Neural crest cell (in vitro differentiated cells): Measurements from ENCODE around the gene DQX1. TPM values are rescaled to one million over a fixed set of nuclear protein-coding genes. Genes with fewer than 3 reads are reported as not detected.
"Not testable (repeated sequence)": the region's sequence is repeated elsewhere in the genome, so short reads cannot be mapped to it uniquely, and the experiment has no call there.

Source experiments
- DNase-seq: peaks from one replicate; pipeline ENCODE4 v3.0.0; 2021; ENCODE audit warnings: low read depth, mixed read lengths, low spot score
- H3K27ac Mint-ChIP-seq: one replicate; pipeline ENCODE4 v1.8.0; 2021; ENCODE audit warnings: mild to moderate bottlenecking, mixed read lengths; ENCODE audit not compliant: unreplicated experiment
- H3K27me3 Mint-ChIP-seq: 2 replicates; pipeline ENCODE4 v1.8.0; 2021; ENCODE audit warnings: low read depth, mild to moderate bottlenecking, mixed read lengths
- H3K36me3 Mint-ChIP-seq: 2 replicates; pipeline ENCODE4 v1.8.0; 2021; ENCODE audit warnings: low read depth, mild to moderate bottlenecking, mixed read lengths
- H3K4me1 Mint-ChIP-seq: 2 replicates; pipeline ENCODE4 v1.8.0; 2021; ENCODE audit warnings: mixed read lengths
- H3K4me3 Mint-ChIP-seq: one replicate; pipeline ENCODE4 v1.8.0; 2021; ENCODE audit warnings: mild to moderate bottlenecking, mixed read lengths
- H3K9me3 Mint-ChIP-seq: 2 replicates; pipeline ENCODE4 v1.8.0; 2021; ENCODE audit warnings: mixed read lengths
- CTCF ChIP-seq: fragments of 200-600 bp; sonication (generic); conservative IDR thresholded peaks from 2 replicates; pipeline ENCODE4 v1.5.0; 2021; ENCODE audit warnings: antibody characterized with exemption, mild to moderate bottlenecking
- total RNA-seq: library from RNA; stranded (reverse); gene quantifications from 2 replicates; pipeline ENCODE4 v1.2.1, GENCODE V29; 2021

Gene DQX1
- total RNA-seq, 1 donor from 2014 or later: 0.49 TPM

- H3K27me3 Mint-ChIP-seq: peaks cover 2% of the 10 kb centered on the region
- peaks cover 22% of the 10 kb centered on the region for H3K4me1 Mint-ChIP-seq
- peak within 1 kb of the TSS; percentile 98 for H3K4me3 Mint-ChIP-seq
- peak; percentile 93 for DNase-seq
- H3K27ac Mint-ChIP-seq: peak within 1 kb of the TSS; percentile 98
- no peak for TF ChIP-seq CTCF
- H3K36me3 Mint-ChIP-seq: peaks cover 11% of the 10 kb centered on the region
- H3K9me3 Mint-ChIP-seq: no peaks in the 10 kb centered on the region
Measured at GRCh38 chr2:74472086-74472944, 53.7 kb downstream of the DQX1 start, which contains the start of gene MRPL53. MRPL53 (minus strand) TSS chr2:74472680; CDS start chr2:74472660, 20 bp downstream.

GRCh38 chr2:74471332-74472065, 54.5 kb downstream of the DQX1 start:
- H3K4me3 Mint-ChIP-seq: peak overlapping the region; percentile 98
- TF ChIP-seq CTCF: no peak
- peaks cover 2% of the 10 kb centered on the region for H3K27me3 Mint-ChIP-seq
- no peak for DNase-seq
- H3K9me3 Mint-ChIP-seq: no peaks in the 10 kb centered on the region
- H3K4me1 Mint-ChIP-seq: peaks cover 22% of the 10 kb centered on the region
- H3K36me3 Mint-ChIP-seq: peaks cover 10% of the 10 kb centered on the region
- H3K27ac Mint-ChIP-seq: peak overlapping the region; percentile 98

- Mint-ChIP-seq H3K4me3 (peak overlapping the region; percentile 81), H3K36me3 (peaks cover 10% of the 10 kb centered on the region), H3K4me1 (peaks cover 27% of the 10 kb centered on the region)
- not testable (repeated sequence) for H3K9me3 Mint-ChIP-seq, DNase-seq, H3K27ac Mint-ChIP-seq, H3K27me3 Mint-ChIP-seq
Measured at GRCh38 chr2:74470742-74471141, 55.3 kb downstream of the DQX1 start.

Other genes starting within 250 kb of the DQX1 start
- 1.3 and 3.0 TPM in 2 replicates for gene SLC4A5, start 182.8 kb downstream of the DQX1 start, total RNA-seq
- 198 and 202 TPM in 2 replicates for gene DCTN1, start 145.9 kb downstream of the DQX1 start, total RNA-seq
- 7.3 and 7.9 TPM in 2 replicates for gene C2orf81, start 104.6 kb downstream of the DQX1 start, total RNA-seq
- 56.9 and 57.8 TPM in 2 replicates for gene WDR54, start 104.5 kb downstream of the DQX1 start, total RNA-seq
- gene RTKN, start 84.3 kb downstream of the DQX1 start, total RNA-seq: 61.2 and 62.0 TPM in 2 replicates
- 31.3 and 33.1 TPM in 2 replicates for gene INO80B, start 71.1 kb downstream of the DQX1 start, total RNA-seq
- gene WBP1, start 67.8 kb downstream of the DQX1 start, total RNA-seq: 86.7 and 89.7 TPM in 2 replicates
- gene MOGS, start 60.8 kb downstream of the DQX1 start, total RNA-seq: 53.7 and 56.1 TPM in 2 replicates
- gene MRPL53, start 53.6 kb downstream of the DQX1 start, total RNA-seq: 72.4 and 74.6 TPM in 2 replicates
- 34.7 and 35.0 TPM in 2 replicates for gene CCDC142, start 43.2 kb downstream of the DQX1 start, total RNA-seq
- 29.6 and 31.6 TPM in 2 replicates for gene TTC31, start 43.1 kb downstream of the DQX1 start, total RNA-seq
- 0.28 TPM in 1 of 2 replicates, not detected in the other for gene LBX2, start 26.6 kb downstream of the DQX1 start, total RNA-seq
- gene PCGF1, start 18.5 kb downstream of the DQX1 start, total RNA-seq: 25.4 and 30.0 TPM in 2 replicates
- gene TLX2, start 11.8 kb downstream of the DQX1 start, total RNA-seq: not detected in 2 replicates
- gene AUP1, start 3.5 kb upstream of the DQX1 start, total RNA-seq: 110 and 113 TPM in 2 replicates
- 44.7 and 45.4 TPM in 2 replicates for gene HTRA2, start 3.7 kb upstream of the DQX1 start, total RNA-seq
- 28.3 and 30.2 TPM in 2 replicates for gene LOXL3, start 27.7 kb upstream of the DQX1 start, total RNA-seq
- 22.4 TPM in 2 replicates for gene DOK1, start 28.5 kb upstream of the DQX1 start, total RNA-seq
- 0.45 and 0.77 TPM in 2 replicates for gene M1AP, start 122.1 kb upstream of the DQX1 start, total RNA-seq
- gene SEMA4F, start 128.0 kb upstream of the DQX1 start, total RNA-seq: 11.0 and 12.4 TPM in 2 replicates